ENCODE results near the gene KIRREL2.
A peak's percentile ranks its signal among the peaks of the same experiment; 100 is the strongest.
"Not testable (repeated sequence)": the region's sequence is repeated elsewhere in the genome, so short reads cannot be mapped to it uniquely, and the experiment has no call there.

The KIRREL2 gene

GRCh38 chr19:35870124-35870736, 13.5 kb downstream of the KIRREL2 start:
- not testable (repeated sequence) for DNase-seq

GRCh38 chr19:35870798-35871197, 14.1 kb downstream of the KIRREL2 start:
- no peak for DNase-seq

- DNase-seq: no peak
These were observed 14.9 kb downstream of the KIRREL2 start for GRCh38 chr19:35871611-35872010.

GRCh38 chr19:35872180-35872579, 15.5 kb downstream of the KIRREL2 start:
- DNase-seq: no peak

DNA sequence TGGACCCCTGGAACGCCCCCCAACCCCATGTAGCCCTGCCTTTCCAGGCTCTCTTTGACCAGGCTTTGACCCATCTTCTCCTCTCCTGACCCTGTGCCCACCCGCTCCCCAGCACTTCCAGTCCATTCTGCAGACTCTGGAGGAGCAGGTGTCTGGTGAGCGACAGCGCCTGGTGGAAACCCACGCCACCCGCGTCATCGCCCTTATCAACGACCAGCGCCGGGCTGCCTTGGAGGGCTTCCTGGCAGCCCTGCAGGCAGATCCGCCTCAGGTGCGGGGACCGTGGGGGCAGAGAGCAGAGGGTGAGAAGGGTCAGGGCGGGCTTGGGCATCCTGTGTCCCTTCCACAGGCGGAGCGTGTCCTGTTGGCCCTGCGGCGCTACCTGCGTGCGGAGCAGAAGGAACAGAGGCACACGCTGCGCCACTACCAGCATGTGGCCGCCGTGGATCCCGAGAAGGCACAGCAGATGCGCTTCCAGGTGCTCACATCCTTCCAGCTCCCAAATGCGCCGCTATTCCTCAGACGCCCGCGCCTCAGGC, 17.8 kb downstream of the KIRREL2 start:
- DNase-seq: no peak

GRCh38 chr19:35879068-35879467, 22.4 kb downstream of the KIRREL2 start:
- DNase-seq: no peak

DNA sequence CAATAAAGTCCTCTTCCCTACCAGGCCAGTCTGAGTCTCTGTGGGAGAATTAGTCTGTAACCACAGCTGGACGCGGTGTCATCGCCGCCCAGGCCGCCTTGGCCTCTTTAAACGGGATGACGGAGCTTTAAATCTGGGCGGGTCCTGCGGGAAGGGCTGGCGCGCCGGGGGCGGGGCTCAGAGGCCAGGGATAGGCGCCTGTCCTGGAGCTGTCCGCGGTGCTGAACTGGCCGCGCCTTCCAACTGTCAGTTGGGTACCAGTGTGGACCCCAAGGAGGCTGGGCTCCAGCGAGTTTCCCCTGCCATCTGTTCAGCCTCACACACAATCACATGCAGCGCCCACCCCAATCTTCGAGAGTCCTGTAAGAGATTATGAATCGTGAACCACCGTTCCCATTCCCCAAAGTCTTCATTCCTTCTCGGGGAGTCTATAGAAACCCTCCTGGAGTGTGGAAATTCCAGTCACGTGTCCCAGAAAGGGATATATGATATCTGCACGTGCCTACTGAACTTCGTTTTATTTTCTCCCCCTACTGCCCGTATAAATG, 23.1 kb downstream of the KIRREL2 start:
- peak; percentile 80 for DNase-seq

GRCh38 chr19:35882114-35882832, 25.6 kb downstream of the KIRREL2 start:
- DNase-seq: peak; percentile 54

DNA sequence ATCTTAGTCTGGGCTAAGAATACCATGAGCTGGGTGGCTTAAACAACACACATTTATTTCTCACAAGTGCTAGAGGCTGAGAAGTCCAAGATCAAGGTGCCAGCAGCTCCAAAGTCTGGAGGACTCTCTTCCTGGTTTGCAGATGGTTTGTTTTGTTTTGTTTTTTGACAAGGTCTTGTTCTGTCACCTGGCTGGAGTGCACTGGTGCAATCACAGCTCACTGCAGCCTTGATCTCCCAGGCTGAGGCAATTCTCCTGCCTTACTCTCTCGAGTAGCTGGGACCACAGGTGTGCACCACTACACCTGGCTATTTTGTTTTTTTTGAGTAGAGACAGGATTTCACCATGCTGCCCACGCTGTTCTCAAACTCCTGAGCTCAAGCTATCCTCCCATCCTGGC, 27.2 kb downstream of the KIRREL2 start:
- no peak for DNase-seq

GRCh38 chr19:35885225-35885738, 28.6 kb downstream of the KIRREL2 start:
- DNase-seq: no peak

DNA sequence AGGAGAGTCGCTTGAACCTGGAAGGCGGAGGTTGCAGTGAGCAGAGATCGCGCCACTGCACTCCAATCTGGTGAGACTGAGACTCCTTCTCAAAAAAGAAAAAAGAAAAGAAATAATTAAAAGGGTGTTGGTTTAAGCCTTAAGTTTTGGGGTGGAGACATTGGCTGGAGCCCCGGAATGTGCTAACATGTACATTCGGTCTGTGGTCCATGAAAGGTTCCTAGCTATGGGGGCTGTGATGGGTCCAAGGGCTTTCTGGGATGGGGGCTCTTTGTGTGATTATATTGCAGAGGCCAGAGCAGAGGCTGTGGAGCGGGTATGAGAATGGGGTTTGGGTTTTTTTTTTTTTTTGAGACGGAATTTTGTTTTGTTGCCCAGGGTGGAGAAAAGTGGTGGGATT, 29.2 kb downstream of the KIRREL2 start:
- no peak for DNase-seq

DNA sequence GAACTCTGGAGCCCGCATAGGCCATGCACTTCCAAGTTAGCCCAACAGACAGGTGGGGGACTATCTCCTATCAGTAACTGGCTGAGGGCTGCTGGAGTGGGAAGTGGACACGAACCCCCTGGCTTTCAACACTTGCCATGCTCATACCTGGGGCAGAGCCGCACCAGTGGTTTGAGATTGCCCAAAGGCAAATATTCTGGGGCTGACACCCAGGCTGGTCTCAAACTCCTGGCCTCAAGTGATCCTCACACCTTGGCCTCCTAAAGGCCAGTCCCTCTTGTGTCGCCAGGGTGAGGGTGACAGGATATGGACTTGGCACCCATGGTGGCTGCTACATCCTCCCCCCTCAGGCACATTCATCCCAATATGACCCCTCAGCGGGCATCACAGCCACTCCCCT, 30.5 kb downstream of the KIRREL2 start:
- DNase-seq: no peak

- no peak for DNase-seq
These were observed 31.7 kb downstream of the KIRREL2 start for GRCh38 chr19:35888398-35888797.

GRCh38 chr19:35889370-35890112, 32.8 kb downstream of the KIRREL2 start:
- no peak for DNase-seq

- DNase-seq: no peak
These were observed 33.5 kb downstream of the KIRREL2 start for GRCh38 chr19:35890113-35890650.

DNA sequence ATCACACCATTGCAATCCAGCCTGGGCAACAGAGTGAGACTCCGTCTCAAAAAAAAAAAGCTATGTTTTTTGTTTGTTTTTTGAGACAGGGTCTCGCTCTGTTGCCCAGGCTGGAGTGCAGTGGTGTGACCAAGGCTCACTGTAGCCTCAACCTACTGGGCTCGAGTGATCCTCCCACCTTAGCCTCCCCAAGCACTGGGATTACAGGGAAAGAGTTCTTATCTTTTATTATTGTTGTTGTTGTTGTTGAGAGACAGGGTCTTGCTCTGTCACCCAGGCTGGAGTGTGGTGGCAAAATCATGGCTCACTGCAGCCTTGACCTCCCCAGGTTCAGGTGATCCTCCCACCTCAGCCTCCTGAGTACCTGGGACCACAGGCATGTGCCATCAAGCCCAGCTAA, 35.1 kb downstream of the KIRREL2 start:
- not testable (repeated sequence) for DNase-seq

GRCh38 chr19:35894342-35894741, 37.6 kb downstream of the KIRREL2 start:
- DNase-seq: no peak

DNA sequence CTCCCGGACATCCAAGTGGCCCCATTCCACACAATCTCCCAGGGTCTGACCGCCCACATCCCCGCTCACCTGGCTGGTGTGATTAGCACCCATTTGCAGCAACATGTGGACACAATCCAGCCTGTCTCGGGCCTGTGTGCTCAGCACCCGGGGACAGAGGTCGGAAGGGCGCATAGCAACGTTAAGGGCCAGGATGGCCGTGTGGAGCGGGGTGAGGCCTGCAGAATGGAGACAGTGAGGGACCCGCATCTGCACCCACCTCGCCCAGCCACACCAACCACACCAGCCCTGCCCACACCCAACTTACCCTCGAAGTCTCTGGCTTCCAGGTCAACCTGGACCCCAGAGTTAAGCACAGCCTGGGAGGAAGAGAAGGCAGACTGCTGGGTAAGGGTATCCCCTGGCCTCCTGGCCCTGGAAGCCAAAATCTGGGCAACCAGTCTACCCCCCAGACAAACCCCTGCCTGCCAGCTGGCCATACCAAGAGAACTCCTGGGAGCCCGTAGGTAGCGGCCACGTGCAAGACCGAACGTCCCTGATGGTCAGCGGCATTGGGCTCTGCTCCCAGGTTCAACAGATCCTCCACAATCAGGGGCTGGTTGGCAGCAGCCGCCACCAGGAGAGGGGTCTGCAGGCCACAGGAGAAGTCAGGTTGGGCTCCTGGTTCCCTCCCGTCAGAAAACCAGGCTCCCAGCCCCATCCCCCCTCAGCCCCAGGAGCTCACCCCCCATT, 39.4 kb downstream of the KIRREL2 start:
- DNase-seq: no peak

DNA sequence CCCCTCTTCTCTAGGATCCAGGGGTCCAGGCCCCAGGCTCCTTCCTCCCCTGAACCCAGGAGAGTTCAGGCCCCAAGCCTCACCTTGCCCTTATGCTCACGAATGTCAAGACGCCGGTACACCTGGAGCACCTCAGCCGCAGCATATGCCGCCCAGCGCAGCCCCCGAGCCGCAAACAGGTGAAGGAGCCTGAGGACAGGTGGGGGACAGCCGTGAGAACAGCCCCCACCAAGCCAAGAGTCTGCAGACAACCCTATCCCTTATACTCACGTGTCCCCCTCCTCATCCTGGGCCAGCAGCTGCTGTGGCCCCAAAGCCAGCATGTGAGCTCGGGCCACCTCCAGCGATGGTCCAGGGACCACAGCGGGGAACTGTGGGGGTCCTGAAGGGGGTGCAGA, 39.9 kb downstream of the KIRREL2 start:
- DNase-seq: no peak

DNA sequence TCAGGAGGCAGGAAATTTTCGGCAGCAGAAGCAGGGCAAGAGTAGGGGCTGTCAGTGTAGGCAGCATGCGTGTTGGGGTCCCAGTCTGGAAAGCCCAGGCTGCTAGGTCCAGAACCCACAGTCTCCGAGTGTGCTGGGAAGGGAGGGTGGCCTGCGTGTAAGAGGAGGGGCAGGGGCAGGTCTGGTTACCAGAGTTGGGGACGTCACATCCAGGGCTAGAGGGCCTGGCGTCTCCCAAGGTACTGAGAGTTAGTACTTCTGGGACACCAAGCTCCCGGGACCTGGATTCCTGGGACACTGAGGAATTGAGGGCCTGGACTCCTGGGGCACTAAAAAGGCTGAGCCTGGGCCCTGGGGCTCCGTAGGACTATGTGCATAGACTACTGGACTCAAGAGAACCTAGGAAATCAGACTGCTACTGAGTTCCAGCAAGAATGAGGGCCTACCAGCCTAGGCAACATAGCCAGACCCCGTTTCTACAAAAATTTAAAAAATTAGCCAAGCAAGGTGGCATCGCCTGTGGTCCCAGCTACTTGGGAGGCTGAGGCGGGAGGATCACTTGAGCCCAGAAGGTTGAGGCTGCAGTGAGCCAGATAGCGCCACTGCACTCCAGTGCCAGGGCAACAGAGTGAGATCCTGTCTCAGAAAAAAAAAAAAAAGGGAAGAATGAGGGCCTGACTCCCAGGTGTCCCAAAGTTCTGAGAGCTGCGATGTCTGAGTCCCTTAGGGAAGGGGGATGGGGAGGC, 41.2 kb downstream of the KIRREL2 start:
- DNase-seq: no peak

DNA sequence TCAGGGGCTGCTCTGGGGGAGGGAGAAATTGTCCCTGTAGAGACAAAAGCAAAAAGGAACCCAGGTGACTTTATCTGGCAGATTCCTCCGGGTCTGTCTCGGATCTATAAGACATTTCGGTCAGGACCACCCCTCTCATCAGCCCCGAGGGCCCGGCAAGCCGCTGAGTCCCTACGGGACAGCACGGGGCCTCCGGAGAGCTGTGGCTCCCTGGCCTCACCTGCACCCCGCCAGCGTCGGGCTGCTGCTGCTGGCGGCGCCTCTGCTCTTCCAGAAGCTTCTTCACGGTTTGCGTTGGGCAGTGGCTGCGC, 41.7 kb downstream of the KIRREL2 start:
- no peak for DNase-seq

All from CD4-positive, alpha-beta T cell treated with Interleukin-6 for 4 hours (primary cell).